GM18498 (cell line): ENCODE results near the gene ERBIN.
"Not testable (repeated sequence)": the region's sequence is repeated elsewhere in the genome, so short reads cannot be mapped to it uniquely, and the experiment has no call there.

ENCODE experiments used
- ATAC-seq: cut with Tn5 transposase; IDR thresholded peaks from one replicate; pipeline ENCODE4 v1.9.1; 2021; ENCODE audit warnings: mild to moderate bottlenecking, moderate library complexity; ENCODE audit not compliant: unreplicated experiment

The ERBIN gene

DNA sequence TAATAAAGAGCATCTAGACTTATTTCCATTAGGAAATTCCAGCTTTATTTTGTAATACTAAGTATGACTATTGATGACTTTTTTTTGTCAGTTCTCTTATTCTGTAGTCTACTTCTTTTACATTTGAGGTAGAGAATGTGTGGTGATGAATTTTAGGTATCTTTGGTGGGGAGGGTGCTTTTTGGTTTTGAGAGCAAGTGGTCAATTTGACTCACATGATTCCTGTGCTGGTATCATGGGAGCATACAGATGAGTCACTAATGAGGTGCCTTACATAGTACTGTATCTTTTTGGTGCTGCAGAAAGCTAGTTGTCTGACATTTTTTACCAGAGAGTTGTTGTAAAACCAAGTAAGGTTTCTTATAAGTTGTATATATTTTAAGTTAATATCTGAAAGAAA is 35.3 kb downstream of the ERBIN start:
- ATAC-seq: peak; percentile 83

DNA sequence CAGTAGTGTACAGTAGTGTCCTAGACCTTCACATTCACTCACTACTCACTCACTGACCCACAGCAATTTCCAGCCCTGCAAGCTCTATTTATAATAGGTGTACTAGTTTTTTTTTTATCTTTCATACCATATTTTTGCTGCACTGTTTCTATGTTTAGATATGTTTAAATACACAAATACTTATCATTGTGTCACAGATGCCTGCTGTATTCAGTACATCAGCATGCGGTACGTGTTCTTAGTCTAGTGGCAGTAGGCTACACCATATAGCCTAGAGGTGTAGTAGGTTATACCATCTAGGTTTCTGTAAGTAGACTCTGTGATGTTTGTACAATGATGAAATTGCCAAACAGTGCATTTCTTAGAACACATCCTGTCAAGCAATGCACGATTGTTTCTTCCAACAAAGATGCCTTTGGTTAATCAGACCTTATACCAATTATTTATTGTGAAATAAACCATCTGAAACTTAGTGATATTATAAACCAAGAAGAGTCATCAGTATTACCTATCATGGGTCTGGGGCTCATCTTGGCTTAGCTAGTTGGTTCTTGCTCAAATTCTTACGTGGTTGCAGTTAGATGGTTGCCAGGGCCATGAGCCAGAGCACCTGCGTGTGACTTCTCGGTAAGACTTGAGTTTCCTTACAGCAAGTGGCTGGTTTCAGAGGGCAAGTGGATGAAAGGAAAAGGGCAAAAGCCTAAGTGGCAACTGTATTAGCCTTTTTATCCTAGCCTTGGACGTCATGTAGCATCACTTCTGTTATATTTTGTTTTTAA is 41.1 kb downstream of the ERBIN start:
- no peak for ATAC-seq

DNA sequence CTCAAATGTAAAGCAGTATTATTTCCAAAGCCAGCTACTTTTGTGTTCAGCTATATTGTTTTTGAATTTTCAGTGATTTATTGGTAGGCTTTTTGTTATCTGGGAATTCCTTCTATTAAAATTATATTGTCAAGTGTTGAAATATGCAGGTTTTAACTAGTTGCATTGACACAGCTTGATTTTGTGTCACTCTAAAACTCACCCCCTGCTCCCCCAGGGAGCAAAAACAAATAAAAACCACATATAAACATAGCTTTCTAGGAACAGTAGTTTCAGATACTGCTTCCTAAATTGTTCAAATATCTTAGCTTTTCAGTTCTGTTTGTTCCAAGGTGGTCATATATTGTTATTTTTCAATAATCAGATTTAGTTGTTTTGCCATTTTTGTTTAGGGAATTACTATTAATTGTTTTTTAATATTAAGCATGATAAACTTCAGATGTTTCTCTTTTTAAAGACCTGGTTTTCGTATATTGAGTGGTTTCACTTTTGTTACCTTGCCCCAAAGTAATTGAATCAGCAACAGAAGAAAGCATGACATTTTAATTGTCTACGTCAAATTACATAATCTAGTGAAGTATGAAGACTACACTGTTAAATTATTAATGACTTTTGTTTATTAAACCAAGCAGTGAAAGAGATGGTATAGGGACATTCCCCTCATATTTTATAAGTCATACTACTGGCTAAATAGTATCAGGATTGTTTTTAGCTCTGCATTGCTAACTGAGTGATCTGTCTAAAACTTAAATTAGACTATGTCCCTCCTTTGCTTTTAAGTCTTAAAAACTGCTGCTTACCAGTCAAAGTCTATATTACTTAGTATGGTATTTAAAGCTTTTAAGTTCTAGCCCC is 43.4 kb downstream of the ERBIN start:
- ATAC-seq: no peak

DNA sequence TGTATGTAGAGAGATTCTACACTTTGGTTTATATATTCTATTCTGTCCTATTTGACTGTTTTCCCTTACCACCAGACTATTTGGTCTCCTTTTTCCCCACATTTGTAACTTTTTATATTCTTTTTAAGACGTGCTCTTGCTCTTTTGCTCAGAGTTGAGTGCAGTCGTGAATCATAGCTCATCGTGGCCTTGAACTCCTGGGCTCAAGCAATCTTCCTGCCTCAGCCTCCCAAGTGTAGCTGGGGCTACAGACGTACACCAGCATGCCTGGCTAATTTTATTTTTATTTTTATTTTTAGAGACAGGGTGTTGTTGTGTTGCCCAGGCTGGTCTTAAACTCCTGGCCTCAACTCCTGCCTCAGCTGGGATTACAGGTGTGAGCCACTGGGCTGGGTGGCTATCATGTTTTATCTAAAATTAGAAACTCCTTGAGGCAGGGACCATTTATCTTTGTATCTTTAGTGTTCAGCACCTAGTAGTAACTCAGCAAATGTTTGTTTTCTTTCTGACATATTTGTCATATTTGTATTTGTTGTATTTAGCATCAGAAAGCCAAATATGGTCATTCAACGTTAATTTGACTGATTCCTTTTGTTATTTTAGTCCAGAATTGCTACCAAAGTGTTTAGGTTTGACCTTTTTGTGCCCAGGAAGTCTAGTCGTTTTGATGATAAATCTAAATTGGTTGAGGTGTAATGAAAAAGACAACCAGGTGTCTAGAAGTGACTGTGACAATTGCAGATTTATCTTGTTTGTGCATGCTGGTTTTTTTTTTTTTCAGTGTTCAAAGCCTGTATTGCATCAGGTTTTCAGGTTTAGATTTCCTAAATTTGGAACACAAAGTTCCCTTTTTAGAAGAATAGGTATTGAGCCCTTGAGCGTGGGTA is 44.3 kb downstream of the ERBIN start:
- no peak for ATAC-seq

DNA sequence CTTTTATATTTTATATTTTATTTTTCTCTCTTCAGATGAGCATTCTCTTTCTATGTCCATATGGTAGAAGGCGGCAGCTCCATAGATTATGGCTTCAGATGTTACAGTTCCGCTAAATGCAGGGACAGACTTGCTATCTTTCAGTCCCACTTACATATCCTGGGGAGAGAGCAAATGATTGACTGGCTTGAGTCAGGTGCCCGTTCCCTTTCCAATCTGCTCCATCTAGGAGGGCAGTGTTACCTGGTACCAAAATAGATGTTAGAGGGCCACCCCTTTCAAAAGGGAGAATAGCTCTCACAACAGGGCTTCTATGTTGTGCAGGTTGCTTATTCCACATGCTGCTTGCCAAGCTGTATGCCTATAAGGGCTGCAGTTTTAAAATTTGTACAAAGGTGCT is 45.3 kb downstream of the ERBIN start:
- ATAC-seq: no peak

DNA sequence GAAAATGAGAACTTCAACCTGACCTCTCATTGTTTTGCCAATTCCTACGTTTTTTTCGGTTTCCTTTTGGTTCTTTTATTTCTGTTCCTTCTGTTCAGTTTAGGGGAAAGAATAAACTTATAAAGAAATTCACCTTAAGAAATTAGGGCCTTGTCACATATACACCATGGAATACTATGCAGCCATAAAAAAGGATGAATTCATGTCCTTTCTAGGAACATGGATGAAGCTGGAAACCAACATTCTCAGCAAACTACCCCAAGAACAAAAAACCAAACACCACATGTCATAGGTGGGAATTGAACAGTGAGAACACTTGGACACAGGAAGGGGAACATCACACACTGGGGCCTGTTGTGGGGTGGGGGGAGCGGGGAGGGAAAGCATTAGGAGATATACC is 46.5 kb downstream of the ERBIN start:
- not testable (repeated sequence) for ATAC-seq

DNA sequence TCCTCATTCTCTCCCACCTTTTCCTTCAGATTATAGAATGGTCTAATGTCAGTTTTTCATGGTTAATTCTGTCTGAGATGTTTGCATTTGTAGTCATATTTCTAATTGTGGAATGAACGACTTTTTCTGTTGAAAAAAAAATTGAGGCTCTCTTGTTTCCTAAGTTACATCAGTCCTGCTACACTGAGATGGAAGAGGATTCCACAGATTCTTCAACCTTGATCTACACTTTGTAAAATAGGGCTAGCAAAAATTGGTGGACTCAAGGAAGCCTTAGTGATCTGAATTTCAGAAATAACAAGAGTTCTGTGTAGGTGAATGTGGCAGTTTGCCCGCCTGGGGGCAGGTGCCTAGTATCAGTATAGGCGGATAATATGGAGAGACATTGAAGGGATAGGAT is 51.9 kb downstream of the ERBIN start:
- ATAC-seq: no peak

DNA sequence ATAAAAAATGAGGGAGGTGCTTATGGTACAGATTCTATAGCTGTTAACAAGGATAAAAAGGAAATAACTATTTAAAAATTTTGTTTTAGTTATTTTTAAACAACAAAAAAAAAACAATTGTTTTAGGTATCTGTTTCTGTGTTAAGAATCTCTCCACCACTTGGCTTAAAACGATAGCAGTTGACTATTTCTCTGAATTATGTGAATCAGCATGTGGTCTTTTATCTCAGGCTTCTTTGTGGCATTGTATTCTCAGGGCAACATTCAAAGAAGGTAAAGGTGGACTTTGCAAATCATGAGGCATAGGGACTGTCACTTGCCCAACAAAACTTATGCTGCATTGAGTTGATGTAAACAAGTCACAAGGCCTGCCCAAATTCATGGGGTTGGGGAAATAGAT is 55.2 kb downstream of the ERBIN start:
- no peak for ATAC-seq

DNA sequence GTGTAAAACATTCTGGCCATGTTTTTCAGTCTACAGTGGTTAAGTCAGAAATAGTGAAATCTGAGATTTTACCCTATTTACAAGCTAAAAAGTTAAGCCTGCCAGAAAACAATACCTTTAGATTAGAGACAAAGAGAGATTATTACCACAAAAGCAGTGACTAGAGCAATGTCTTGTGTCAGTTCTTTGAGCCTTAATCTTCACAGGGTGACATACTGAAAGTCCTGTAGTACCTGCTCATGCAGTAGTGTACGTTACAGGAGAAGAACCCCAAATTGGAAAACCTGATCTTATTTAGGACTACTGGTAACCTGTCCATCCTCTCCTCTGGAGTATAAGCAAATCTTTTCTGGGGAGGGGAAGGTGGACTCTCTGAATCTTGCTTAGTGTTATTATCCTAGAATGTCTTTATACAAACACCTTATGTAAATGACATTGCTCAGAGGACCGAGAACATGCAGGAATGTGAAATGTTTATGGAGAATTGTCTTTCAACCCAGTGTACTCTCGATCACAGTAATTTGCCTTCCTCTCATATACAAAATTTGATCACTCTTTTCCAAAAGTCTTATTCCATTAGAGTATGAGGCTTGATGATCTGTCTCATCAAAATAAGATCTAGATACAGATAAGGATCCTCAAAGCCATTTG is 55.7 kb downstream of the ERBIN start:
- no peak for ATAC-seq

DNA sequence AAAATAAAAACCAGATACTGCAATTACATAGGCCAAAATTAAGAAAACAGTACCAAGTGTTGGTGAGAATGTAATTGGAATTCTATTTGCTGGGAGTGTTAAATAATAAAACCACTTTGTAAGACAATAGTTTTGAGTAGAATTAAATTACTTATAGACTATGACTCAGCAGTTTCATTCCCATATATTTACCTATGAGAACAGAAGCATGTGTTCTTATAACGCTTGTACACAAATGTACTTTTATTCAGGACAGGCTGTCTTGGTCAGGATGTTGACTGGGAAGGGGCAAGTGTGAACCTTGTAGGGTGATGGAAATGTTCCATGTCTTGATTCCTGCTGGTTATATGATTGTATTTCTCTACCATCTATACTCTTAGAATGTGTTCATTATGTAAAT is 56.3 kb downstream of the ERBIN start:
- ATAC-seq: no peak

DNA sequence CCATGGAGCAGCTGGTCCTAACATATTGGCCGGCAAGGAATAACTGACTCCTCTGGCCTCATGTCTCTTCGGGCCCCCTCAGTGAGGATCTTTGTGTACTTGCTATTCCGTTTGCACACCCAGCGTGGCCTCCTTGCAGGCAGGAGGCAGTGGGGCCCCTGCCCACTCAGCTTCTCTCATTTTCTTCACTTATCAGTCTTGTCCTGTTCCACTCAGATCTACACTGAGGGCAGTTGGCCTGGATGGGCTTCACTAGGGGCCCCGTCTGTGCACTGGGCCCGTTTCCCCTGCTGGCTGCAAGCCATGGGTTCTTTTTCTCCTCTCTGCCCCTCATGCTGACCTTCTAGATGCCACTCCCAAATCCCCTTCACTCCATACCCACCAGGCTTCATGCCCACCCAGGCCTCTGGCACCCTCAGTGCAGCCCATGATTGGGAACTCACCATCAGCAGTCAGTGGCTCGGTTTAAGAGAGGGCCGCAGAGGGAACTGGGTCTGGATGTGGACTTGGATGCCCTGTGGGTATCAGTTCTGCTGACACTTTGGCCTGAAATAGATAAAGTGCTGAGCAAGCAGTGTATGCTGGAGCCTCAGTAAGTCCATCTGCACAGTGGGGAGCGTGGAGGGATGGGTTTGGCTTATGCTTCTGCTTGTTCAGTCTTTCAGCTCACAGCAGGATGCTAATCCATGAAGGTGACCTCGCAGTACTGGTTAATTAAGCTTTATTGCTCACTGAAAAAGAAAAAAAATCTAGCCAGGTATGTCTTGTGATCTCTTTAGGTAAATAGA is 57.9 kb downstream of the ERBIN start:
- ATAC-seq: no peak

DNA sequence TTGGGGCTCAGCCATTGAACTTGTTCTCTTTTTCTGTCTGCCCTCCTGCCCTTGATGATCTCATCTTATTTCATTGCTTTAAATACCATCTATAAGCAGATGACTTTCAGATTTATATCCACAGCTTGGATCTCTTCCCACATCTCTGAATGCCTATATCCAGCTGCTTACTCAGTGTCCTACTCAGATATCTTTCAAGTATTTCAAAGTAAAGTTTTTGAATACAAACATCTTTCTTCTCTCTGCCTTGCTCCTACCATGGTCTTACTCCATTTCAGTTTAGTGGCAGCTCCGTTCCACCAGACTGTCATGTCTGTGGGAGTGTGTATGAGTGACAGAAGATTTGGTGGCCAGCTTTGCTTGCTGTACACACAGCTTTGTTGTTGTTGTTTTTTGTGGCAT is 59.7 kb downstream of the ERBIN start:
- no peak for ATAC-seq

DNA sequence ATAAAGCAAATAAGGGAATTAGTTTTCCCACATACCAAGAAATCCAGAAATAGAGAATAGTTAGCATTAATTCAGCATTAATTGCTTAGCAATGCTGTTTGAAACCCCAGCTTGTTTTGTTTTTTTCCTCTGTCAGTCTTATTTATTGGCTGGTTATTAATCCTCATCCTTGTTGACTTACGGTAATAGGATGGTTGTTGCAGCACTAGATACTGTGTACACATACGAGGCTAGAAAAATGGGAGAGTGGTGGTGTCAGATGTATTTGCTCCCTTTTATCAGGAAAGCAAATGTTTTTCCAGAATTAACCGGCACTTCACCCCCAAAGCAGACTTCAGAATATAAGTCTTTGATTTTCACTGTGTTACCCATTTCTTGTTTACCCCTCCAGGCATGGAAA is 60.4 kb downstream of the ERBIN start:
- no peak for ATAC-seq

DNA sequence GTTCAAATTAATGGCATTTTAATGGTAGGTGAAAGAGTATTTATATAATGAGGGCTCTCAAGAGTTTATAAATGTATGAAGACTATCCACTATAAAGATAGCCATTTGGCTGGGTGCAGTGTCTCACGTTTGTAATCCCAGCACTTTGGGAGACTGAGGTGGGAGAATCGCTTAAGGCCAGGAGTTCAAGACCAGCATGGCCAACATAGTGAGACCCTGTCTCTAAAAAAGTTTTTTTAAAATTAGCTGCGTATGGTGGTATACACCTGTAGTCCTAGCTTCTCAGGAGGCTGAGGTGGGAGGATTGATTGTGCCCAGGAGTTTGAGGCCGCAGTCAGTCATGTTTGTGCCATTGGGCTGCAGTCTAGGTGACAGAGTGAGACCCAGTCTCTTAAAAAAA is 61.6 kb downstream of the ERBIN start:
- ATAC-seq: no peak

DNA sequence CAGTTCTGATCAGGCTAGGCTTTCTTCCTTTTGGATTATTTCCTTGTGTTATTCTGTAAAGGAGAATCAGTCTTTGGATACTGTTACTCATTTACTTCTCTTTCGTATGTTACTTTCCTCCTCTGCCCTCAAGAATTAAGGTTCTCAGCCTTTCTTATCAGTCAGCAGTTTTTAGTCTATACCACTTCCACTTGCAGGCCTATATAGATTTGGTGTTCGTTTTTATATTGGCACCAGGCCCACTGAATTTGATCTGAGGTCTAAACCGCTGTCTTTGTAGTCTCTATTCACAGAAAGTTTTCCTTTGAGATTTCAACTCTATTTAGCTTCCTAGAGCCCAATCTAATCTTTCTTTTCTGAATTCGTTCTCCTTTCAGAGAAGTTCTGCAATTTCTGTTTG is 62.8 kb downstream of the ERBIN start:
- no peak for ATAC-seq

DNA sequence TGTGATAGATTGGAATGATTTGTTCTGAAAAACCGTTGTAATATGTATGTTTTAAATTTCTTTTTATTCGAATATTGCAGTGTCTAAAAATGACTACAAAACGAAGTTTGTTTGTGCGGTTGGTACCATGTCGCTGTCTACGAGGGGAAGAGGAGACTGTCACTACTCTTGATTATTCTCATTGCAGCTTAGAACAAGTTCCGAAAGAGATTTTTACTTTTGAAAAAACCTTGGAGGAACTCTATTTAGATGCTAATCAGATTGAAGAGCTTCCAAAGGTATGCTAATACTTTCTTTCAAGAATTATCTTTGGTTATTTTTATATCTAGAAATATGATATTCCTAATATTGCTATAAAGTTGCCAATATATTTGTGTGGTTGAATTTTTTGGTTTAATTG is 66.3 kb downstream of the ERBIN start:
- ATAC-seq: no peak

DNA sequence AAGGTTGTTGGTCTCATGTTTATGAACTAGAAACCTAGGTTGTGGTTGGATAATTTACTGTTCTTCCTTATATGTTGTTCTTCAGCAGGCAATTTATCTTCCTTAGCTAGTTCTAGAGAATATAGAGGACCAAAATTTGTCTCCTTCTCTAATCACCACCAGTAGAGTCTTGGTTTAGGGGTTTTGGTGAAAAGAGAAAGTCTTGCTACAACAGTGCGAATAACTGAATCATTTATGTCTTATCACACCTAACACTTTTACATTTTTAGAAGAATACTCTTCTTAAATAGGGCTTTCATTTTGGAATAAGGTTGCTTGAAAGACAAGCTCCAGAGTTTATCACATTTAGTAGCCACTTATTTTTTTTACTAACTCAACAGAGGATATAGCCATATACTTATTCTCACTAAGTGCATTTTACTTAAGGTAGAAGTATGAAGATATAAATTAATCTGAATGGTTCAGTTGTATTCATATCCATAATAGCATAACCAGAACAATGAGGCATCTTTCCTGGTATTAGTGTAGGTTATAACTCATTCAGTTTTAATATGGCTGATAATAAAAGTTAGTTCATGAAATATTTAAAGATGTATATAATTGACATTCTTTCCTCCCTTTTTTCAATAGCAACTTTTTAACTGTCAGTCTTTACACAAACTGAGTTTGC is 67.9 kb downstream of the ERBIN start:
- no peak for ATAC-seq

DNA sequence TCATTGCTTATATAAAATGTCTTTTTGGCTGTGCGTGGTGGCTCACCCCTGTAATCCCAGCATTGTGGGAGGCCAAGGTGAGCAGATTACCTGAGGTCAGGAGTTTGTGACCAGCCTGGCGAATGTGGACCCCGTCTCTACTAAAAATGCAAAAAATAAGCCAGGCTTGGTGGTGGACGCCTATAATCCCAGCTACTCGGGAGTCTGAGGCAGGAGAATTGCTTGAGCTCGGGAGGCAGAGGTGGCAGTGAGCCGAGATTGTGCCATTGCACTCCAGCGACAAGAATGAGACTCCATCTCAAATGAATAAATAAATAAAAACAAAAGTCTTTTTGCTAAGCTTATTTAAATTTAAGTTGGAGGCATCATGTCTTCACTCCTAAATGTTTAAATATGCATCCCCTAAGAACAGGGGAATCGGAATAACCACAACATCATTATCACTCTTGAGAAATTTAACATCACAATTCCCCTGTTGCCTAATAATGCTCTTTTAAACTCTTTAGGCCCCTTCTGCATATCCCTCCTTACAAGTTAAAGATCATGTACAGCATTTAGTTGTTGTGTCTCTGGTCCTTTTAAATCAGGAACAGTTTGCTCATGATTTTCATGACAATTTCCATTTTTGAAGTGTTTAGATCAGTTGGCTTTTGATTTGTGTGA is 72.8 kb downstream of the ERBIN start:
- no peak for ATAC-seq

DNA sequence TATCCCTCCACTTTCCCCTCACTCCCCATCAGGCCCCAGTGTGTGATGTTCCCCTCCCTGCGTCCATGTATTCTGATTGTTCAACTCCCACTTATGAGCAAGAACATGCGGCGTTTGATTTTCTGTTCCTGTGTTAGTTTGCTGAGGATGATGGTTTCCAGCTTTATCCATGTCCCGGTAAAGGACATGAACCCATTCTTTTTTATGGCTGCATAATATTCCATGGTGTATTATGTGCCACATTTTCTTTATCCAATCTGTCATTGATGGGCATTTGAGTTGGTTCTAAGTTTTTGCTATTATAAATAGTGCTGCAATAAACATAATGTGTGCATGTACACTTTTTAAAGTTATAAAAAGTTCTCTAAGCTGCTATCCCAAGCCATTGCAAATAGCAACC is 75.6 kb downstream of the ERBIN start:
- ATAC-seq: no peak
